Coronary artery (tissue), 2 donors: Measurements from ENCODE around the gene NEAT1.

ENCODE experiments used
- DNase-seq: peaks from one replicate; pipeline ENCODE4 v3.0.0-alpha.2; 2017; ENCODE audit warnings: low spot score
- H3K27ac ChIP-seq, 2 donors: fragments of 200-600 bp; sonication (generic); one replicate each; pipeline ENCODE4 v1.5.1; 2016 to 2019
- H3K4me3 ChIP-seq: fragments of 200-600 bp; sonication (generic); 2 replicates; pipeline ENCODE4 v1.5.1; 2016; ENCODE audit warnings: mild to moderate bottlenecking, moderate library complexity
- CTCF ChIP-seq: fragments of 200-600 bp; sonication (generic); IDR thresholded peaks from one replicate; pipeline ENCODE4 v1.5.1; 2019; ENCODE audit warnings: antibody characterized with exemption

Gene NEAT1

DNA sequence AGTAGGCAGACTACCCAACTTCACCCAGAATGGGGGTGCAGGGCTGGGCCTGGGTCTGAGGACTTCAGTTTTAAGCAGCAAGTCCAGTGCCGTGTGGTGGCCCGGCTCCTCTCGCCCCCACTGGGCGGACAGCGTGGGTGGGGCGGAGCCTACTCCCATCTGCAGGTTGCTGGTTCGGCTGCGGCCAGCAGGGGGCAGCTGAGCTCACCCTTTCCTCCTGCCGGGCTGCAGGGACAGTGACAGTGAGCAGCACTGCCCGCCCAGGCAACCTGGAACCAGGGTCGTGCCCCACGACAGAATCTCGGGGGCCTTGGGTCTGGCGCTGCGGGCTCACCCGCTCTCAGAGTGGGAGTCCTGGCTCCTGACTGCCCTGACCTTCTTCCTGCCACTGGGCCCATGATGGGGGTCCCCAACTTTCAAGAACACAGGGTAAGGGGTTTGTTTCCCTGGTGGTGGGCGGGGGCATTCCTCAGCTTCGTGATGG is 6.2 kb upstream of the NEAT1 start:
- peak; percentile 93 for DNase-seq
- H3K4me3 ChIP-seq: peak overlapping the region; percentile 90
- H3K27ac ChIP-seq: peak overlapping the region; percentile 99 to 100
- TF ChIP-seq CTCF: peak; percentile 93

DNA sequence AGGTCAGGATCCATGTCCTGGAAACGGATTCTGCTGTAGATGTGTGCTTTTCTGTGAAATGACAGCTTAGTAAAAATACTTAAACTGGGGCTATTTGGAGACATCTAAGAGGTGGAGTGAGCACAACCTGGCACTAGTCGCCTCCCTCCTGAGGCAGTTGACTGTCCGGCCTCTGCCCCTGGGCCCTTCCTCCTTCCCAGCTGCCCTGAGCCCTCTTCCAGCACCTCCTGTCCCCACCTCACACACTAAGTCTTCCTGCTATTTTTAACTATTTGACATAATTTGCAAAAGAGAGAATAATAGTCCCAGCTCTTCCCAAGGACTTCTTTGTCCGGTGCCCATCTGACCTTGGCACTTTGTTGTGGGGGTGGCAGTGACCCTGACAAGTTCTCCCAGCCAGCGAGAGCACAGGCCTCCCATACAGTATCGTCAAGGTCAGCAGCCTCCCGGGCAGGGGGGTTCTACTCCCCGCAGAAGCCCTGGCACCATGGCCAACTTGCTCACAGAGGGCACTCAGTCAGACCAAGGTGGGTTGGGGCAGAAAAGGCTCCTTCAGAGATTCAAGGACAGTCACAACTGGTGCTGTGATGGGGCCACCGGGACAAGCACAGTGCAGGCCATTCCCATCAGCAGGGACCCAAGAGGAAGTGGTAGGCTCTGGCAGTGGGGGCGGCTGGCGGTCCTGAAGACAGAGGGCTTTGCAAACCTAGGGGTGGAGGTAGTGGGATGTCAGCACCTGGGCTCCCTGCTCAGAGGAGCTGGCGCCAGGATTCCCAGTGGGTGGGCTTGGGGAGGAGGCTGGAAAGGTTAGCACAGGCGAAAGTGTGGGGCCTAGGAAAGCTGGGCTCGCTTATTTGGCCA is 5.5 kb upstream of the NEAT1 start:
- no peak for TF ChIP-seq CTCF
- peak overlapping the region; percentile 99 to 100 for H3K27ac ChIP-seq
- peak; percentile 86 for DNase-seq
- peak overlapping the region; percentile 90 for H3K4me3 ChIP-seq

GRCh38 chr11:65417702-65418430 is 4.7 kb upstream of the NEAT1 start:
- peak overlapping the region; percentile 90 for H3K4me3 ChIP-seq
- TF ChIP-seq CTCF: no peak
- DNase-seq: peak; percentile 92
- H3K27ac ChIP-seq: peak overlapping the region; percentile 99 to 100

DNA sequence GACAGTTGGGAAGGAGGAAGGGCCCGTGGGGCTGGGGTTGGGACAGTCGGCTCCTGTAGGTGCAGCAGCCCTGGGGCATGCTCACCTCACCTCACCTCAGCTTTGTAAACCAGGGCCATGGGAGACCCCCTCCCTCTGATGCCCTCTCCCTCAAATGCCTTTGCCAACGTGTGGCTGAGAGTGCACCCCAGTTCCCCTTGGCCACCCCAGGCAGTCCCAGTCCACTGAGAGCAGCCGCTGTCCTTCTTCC is 4.2 kb upstream of the NEAT1 start:
- peak overlapping the region; percentile 99 to 100 for H3K27ac ChIP-seq
- DNase-seq: no peak
- no peak for TF ChIP-seq CTCF
- peak overlapping the region; percentile 90 for H3K4me3 ChIP-seq

GRCh38 chr11:65418681-65419459 is 3.7 kb upstream of the NEAT1 start:
- TF ChIP-seq CTCF: no peak
- peak overlapping the region; percentile 90 for H3K4me3 ChIP-seq

GRCh38 chr11:65419460-65419771 is 3.2 kb upstream of the NEAT1 start:
- peak overlapping the region; percentile 99 to 100 for H3K27ac ChIP-seq
- peak; percentile 83 for DNase-seq
- peak overlapping the region; percentile 90 for H3K4me3 ChIP-seq
- no peak for TF ChIP-seq CTCF

More at GRCh38 chr11:65418681-65419459, 3.7 kb upstream of the NEAT1 start:
- DNase-seq: peak; percentile 99
- peak overlapping the region; percentile 99 to 100 for H3K27ac ChIP-seq
